BLaER1 treated with 17β-estradiol and CSF1 and Interleukin-3, amounts not matched to agents 10 nM and 100 nM (cell line): ENCODE data around the gene USP50.
A peak's percentile ranks its signal among the peaks of the same experiment; 100 is the strongest.
"Not testable (repeated sequence)": the region's sequence is repeated elsewhere in the genome, so short reads cannot be mapped to it uniquely, and the experiment has no call there.

Experiments
- H3K27ac ChIP-seq, 11 experiments: shearing (Covaris generic); formaldehyde crosslinking; 2 replicates each; pipeline ENCODE4 v1.8.1; 2022
- H3K27me3 ChIP-seq, 11 experiments: shearing (Covaris generic); formaldehyde crosslinking; 2 replicates each; pipeline ENCODE4 v1.8.1; 2022
- H3K36me3 ChIP-seq, 11 experiments: shearing (Covaris generic); formaldehyde crosslinking; 2 replicates each; pipeline ENCODE4 v1.8.1; 2022
- H3K4me1 ChIP-seq, 10 experiments: shearing (Covaris generic); formaldehyde crosslinking; 2 replicates each; pipeline ENCODE4 v1.8.1; 2022
- H3K4me2 ChIP-seq, 11 experiments: shearing (Covaris generic); formaldehyde crosslinking; 2 replicates each; pipeline ENCODE4 v1.8.1; 2022
- H3K4me3 ChIP-seq, 10 experiments: shearing (Covaris generic); formaldehyde crosslinking; 2 replicates each; pipeline ENCODE4 v1.8.1; 2022
- H3K9ac ChIP-seq, 11 experiments: shearing (Covaris generic); formaldehyde crosslinking; 2 replicates each; pipeline ENCODE4 v1.8.1; 2022
- H3K9me3 ChIP-seq, 11 experiments: shearing (Covaris generic); formaldehyde crosslinking; replicated peaks in 1 of 11; 2 replicates each; pipeline ENCODE4 v1.8.1; 2022
- H4K20me1 ChIP-seq, 11 experiments: shearing (Covaris generic); formaldehyde crosslinking; 2 replicates each; pipeline ENCODE4 v1.8.1; 2022
- Cebpa-rat ChIP-seq, 11 experiments: shearing (Covaris generic); IDR thresholded peaks; 2 replicates each; pipeline ENCODE4 v1.8.1; 2022

The USP50 gene

DNA sequence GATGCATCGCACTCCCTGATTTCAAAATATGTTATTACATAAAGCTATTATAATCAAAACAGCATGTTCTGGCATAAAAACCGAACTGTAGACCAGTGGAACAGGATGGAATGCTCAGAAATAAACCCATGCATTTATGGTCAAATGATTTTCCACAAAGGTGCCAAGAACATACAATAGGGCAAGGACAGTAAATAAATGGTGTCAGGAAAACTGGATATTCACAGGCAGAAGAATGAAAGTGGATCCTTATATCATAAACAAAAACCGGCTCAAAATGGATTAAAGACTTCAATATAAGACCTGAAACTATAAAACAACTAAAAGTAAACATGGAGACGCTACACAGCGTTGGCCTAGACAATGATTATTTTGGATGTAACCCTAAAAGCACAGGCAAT is 22.6 kb downstream of the USP50 start:
- H3K36me3 ChIP-seq: no peaks in the 10 kb centered on the region
- TF ChIP-seq Cebpa-rat (IDR thresholded peaks at IDR 0.05): no peak
- H3K4me1 ChIP-seq: no peaks in the 10 kb centered on the region
- H3K27me3 ChIP-seq: no peaks in the 10 kb centered on the region
- H3K27ac ChIP-seq: no peak overlapping the region
- H3K4me2 ChIP-seq: no peak overlapping the region
- H3K9ac ChIP-seq: no peak overlapping the region
- no peaks in the 10 kb centered on the region for H4K20me1 ChIP-seq
- no peak overlapping the region for H3K4me3 ChIP-seq
- H3K9me3 ChIP-seq: peaks cover 0 to 5% (median 0%) of the 10 kb centered on the region in 11 experiments; a peak in 5 of 22 replicates

DNA sequence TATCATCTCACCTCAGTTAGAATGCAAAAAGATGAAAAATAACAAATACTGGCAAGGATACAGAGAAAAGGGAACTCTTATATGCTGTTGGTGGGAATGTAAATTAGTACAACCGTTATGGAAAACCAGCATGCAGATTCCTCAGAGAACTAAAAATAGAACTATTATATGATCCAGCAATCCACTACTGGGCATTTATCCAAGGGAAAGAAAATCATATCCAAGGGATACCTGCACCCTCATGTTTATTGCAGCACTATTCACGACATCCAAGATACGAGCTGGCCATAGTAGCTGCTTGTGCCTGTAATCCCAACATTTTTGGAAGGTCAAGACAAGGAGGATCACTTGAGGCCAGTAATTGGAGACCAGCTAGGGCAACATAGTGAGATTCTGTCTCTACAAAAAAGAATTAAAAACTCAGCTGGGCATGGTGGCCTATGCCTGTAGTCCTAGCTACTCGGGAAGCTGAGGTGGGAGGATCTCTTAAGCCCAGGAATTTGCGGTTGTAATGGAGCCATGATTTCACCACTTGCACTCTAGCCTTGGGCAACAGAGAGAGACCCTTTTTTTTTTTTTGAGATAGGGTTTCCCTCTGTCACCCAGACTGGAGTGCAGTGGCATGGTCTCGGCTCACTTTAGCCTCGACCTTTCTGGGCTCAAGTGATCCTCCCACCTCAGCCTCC is 26.6 kb downstream of the USP50 start:
- no peak overlapping the region for H3K4me2 ChIP-seq
- H4K20me1 ChIP-seq: no peaks in the 10 kb centered on the region
- peaks cover 0 to 7% (median 0%) of the 10 kb centered on the region in 11 experiments; a peak in 4 of 22 replicates for H3K36me3 ChIP-seq
- no peak for TF ChIP-seq Cebpa-rat (IDR thresholded peaks at IDR 0.05)
- H3K27ac ChIP-seq: no peak overlapping the region
- no peak overlapping the region for H3K4me3 ChIP-seq
- peaks cover 11 to 23% (median 15%) of the 10 kb centered on the region in 11 experiments for H3K9me3 ChIP-seq
- no peaks in the 10 kb centered on the region for H3K4me1 ChIP-seq
- H3K9ac ChIP-seq: no peak overlapping the region
- H3K27me3 ChIP-seq: no peaks in the 10 kb centered on the region

DNA sequence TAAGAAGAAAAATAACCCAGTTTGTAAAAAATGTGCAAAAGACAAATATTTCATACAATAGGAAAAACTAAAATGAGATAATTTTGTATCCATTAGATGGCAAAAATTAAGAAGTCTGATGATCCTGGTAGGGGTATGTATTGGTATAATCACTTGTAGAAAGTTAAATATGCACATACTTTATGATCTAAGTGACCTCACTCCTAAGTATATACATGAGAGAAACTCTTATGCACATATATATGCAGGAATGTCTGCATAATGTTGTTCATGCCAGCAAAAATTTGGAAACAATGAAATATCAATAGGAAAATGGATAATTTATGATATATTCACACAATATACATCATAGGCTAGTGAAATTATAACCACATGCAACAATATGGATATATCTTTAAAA is 33.5 kb downstream of the USP50 start:
- Histone ChIP-seq H3K4me3 (no peak overlapping the region), H3K9me3 (peaks cover 6 to 13% (median 9%) of the 10 kb centered on the region in 11 experiments), H3K9ac (no peak overlapping the region), H3K36me3 (peaks cover 0 to 11% (median 0%) of the 10 kb centered on the region in 11 experiments; a peak in 5 of 22 replicates), H4K20me1 (no peaks in the 10 kb centered on the region), H3K27ac (no peak overlapping the region), H3K4me2 (no peak overlapping the region), H3K27me3 (no peaks in the 10 kb centered on the region), H3K4me1 (no peaks in the 10 kb centered on the region)
- TF ChIP-seq Cebpa-rat (IDR thresholded peaks at IDR 0.05): no peak

DNA sequence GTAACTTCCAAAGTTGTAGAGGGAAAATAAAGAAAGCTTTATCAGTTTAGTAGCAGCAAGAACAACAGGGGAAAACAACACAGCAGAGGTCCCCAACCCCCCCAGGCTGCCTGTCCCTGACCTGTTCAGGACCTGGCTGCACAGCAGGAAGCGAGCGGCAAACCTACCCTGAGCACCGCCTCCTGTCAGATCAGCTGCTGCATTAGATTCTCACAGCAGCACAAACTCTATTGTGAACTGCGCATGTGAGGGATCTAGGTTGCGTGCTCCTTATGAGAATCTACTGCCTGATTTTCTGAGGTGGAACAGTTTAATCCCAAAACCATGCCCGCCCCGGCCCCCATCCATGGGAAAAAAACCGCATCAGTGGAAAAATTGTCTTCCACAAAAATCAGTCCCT is 40.3 kb downstream of the USP50 start:
- Histone ChIP-seq H3K4me3 (no peak overlapping the region), H3K9ac (no peak overlapping the region), H3K4me1 (peaks cover 0 to 9% (median 5%) of the 10 kb centered on the region in 10 experiments; a peak in 5 of 20 replicates), H3K9me3 (no peaks in the 10 kb centered on the region), H3K4me2 (no peak overlapping the region), H3K27ac (no peak overlapping the region), H3K36me3 (peaks cover 25 to 50% (median 33%) of the 10 kb centered on the region in 11 experiments), H3K27me3 (no peaks in the 10 kb centered on the region), H4K20me1 (no peaks in the 10 kb centered on the region)
- TF ChIP-seq Cebpa-rat (IDR thresholded peaks at IDR 0.05): no peak

DNA sequence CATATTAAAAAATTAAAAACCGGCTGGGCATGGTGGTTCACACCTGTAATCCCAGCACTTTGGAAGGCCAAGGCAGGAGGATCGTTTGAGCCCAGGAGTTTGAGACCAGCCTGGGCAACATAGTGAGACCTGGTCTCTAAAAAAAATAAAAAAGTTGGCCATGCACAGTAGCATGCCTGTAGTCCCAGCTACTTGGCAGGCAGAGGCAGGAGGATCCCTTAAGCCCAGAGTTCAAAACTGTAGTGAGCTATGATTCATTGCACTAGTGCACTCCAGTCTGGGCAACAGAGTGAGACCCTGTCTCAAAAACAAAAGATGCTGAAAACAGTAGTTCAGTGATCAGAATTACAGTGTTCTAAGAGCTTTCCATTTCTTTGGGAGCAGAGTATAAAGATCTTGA is 40.8 kb downstream of the USP50 start:
- H4K20me1 ChIP-seq, H3K27me3 ChIP-seq, H3K9me3 ChIP-seq, H3K4me1 ChIP-seq, H3K4me3 ChIP-seq, H3K4me2 ChIP-seq, H3K27ac ChIP-seq, H3K9ac ChIP-seq: not testable (repeated sequence)
- peaks cover 29 to 54% (median 36%) of the 10 kb centered on the region in 11 experiments for H3K36me3 ChIP-seq

DNA sequence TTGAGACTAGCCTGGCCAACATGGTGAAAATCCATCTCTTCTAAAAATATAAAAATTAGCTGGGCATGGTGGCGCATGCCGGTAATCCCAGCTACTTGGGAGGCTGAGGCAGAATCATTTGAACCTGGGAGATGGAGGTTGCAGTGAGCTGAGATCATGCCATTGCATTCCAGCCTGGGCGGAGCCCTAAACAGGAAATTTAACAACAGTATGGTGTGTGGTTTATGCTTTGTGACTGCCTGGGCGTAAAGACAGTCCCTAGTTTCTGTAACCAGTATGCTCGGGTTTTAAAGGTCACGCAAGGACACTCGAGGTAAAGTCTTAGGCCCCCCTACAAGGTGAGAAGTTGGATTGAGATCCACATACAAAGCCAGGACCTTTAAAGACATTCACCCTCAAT is 43.3 kb downstream of the USP50 start:
- no peak overlapping the region for H3K4me3 ChIP-seq
- peak overlapping the region in 4 of 11 experiments; percentile 8 to 35 (median 10); a peak in 5 of 22 replicates for H3K4me2 ChIP-seq
- H3K9me3 ChIP-seq: no peaks in the 10 kb centered on the region
- TF ChIP-seq Cebpa-rat (IDR thresholded peaks at IDR 0.05): no peak
- no peaks in the 10 kb centered on the region for H3K27me3 ChIP-seq
- H3K27ac ChIP-seq: no peak overlapping the region
- H3K9ac ChIP-seq: no peak overlapping the region
- peaks cover 0 to under 1% (median 0%) of the 10 kb centered on the region in 11 experiments; a peak in 1 of 22 replicates for H4K20me1 ChIP-seq
- peaks cover 0 to 9% (median 5%) of the 10 kb centered on the region in 10 experiments; a peak in 5 of 20 replicates for H3K4me1 ChIP-seq
- peaks cover 54 to 79% (median 62%) of the 10 kb centered on the region in 11 experiments for H3K36me3 ChIP-seq

DNA sequence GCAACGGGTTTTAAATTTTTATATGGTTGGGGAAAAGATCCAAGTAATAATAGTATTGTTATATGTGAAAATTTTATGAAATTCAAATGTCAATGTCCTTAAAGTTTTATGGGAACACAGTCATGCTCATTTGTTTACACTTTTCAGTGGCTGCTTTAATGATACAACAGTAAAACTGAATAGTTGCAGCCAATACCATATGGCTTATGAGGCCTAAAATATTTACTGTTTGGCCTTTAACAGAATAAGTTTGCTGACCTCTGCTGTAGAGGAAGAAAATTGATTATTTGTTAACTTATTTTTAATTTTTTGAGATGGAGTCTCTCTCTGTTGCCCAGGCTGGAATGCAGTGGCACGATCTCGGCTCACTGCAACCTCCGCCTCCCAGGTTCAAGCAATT is 44.7 kb downstream of the USP50 start:
- TF ChIP-seq Cebpa-rat (IDR thresholded peaks at IDR 0.05): no peak
- Histone ChIP-seq H4K20me1 (peaks cover 0 to 3% (median 0%) of the 10 kb centered on the region in 11 experiments; a peak in 1 of 22 replicates), H3K4me2 (no peak overlapping the region), H3K27me3 (no peaks in the 10 kb centered on the region), H3K9ac (no peak overlapping the region), H3K4me3 (no peak overlapping the region), H3K27ac (no peak overlapping the region), H3K9me3 (no peaks in the 10 kb centered on the region), H3K36me3 (peaks cover 64 to 93% (median 74%) of the 10 kb centered on the region in 11 experiments), H3K4me1 (peaks cover 0 to 9% (median 5%) of the 10 kb centered on the region in 10 experiments; a peak in 5 of 20 replicates)

DNA sequence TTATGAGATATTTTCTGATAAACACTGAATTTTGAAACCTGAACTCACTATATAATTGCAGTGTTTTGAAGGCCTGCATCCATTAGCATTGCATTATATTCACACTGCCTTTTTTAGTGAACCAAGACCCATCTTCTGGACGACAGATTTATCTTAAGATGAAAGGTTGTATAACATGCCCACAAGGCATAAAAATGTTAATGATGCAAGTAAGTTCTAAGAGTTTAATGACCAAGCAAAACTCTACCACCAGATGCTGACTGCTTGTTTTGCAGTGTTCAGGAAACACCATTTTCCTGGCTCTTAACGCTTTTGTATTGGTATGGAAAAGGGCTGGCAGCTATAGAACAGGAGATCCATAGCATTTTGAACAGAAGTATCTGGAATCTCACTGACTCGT is 46.1 kb downstream of the USP50 start:
- H3K9ac ChIP-seq: no peak overlapping the region
- peaks cover 79 to 100% (median 89%) of the 10 kb centered on the region in 11 experiments for H3K36me3 ChIP-seq
- H3K4me1 ChIP-seq: peaks cover 0 to 9% (median 5%) of the 10 kb centered on the region in 10 experiments; a peak in 5 of 20 replicates
- no peaks in the 10 kb centered on the region for H3K9me3 ChIP-seq
- no peak for TF ChIP-seq Cebpa-rat (IDR thresholded peaks at IDR 0.05)
- H3K27me3 ChIP-seq: no peaks in the 10 kb centered on the region
- no peak overlapping the region for H3K27ac ChIP-seq
- peaks cover 0 to 3% (median 0%) of the 10 kb centered on the region in 11 experiments; a peak in 1 of 22 replicates for H4K20me1 ChIP-seq
- H3K4me3 ChIP-seq: no peak overlapping the region
- H3K4me2 ChIP-seq: no peak overlapping the region

DNA sequence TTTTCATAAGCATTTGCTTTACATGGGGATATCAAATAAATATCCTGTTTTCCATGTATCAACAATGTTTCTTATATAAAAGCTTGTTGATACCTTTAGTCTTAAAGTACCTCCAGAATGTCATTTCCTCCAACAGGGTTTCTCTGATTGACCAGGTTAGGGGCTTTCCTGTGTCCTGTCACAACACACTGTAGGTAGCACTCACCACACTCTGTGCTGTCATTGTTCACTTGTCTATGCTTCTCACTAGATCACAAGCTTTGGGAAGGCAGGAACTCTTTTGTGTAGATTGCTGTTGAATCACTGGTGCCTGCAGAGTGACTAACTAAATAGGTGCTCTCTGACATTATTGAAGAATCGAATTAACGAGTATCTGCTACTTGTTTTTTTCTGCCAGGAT is 49.8 kb downstream of the USP50 start:
- H4K20me1 ChIP-seq: peaks cover 0 to 19% (median 0%) of the 10 kb centered on the region in 11 experiments; a peak in 4 of 22 replicates
- no peak overlapping the region for H3K4me2 ChIP-seq
- H3K9me3 ChIP-seq: no peaks in the 10 kb centered on the region
- no peak for TF ChIP-seq Cebpa-rat (IDR thresholded peaks at IDR 0.05)
- no peaks in the 10 kb centered on the region for H3K4me1 ChIP-seq
- H3K36me3 ChIP-seq: peaks cover 92 to 100% (median 99%) of the 10 kb centered on the region in 11 experiments
- H3K4me3 ChIP-seq: no peak overlapping the region
- no peak overlapping the region for H3K27ac ChIP-seq
- H3K27me3 ChIP-seq: no peaks in the 10 kb centered on the region
- H3K9ac ChIP-seq: no peak overlapping the region

DNA sequence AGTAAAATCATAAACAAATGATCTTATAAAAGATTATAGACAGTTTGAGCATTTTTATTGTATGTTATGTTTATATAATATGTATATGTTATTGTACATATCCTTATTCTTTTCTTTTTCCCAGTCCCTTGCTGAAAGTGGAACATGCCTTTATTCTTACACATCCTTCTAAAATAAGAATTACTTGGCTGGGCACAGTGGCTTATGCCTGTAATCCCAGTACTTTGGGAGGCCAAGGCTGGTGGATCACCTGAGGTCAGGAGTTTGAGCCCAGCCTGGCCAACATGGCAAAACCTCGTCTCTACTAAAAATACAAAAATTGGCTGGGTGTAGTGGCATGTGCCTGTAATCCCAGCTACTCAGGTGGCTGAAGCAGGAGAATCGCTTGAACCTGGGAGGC is 51.9 kb downstream of the USP50 start:
- H4K20me1 ChIP-seq: peaks cover 0 to 29% (median 0%) of the 10 kb centered on the region in 11 experiments; a peak in 4 of 22 replicates

More for the DNA sequence above, 51.9 kb downstream of the USP50 start:
- H3K27me3 ChIP-seq, H3K9ac ChIP-seq, H3K9me3 ChIP-seq, H3K4me3 ChIP-seq, H3K27ac ChIP-seq, H3K4me1 ChIP-seq, H3K4me2 ChIP-seq: not testable (repeated sequence)
- H3K36me3 ChIP-seq: peaks cover 93 to 100% (median 99%) of the 10 kb centered on the region in 11 experiments
